ENCODE measurements around the gene DVL3.

GRCh38 chr3:184154885-184155643, at the start of gene DVL3:
- no peak for TF ChIP-seq GATA2 (IDR thresholded peaks at IDR 0.05; ENCODE audit: low read depth, low read length)
- no peak for TF ChIP-seq GATA3 (IDR thresholded peaks at IDR 0.05; ENCODE audit: low read depth, low read length)

Data from SH-SY5Y (cell line).